Measurements from ENCODE around the gene HAX1. TPM values are rescaled to one million over a fixed set of nuclear protein-coding genes. Genes with fewer than 3 reads are reported as not detected.

The HAX1 gene
- total RNA-seq, 1 donor from 2014 or later, result 115 TPM

Other genes starting within 250 kb of the HAX1 start
- 0.13 TPM in 1 of 2 replicates, not detected in the other for gene NUP210L, start 117.6 kb upstream of the HAX1 start, total RNA-seq
- 819 and 978 TPM in 2 replicates for gene TPM3, start 80.5 kb upstream of the HAX1 start, total RNA-seq
- gene CFAP141, start 66.3 kb upstream of the HAX1 start, total RNA-seq, result not detected in 2 replicates
- gene UBAP2L, start 51.7 kb upstream of the HAX1 start, total RNA-seq, result 96.7 and 97.1 TPM in 2 replicates
- not detected in 2 replicates for gene AQP10, start 48.5 kb downstream of the HAX1 start, total RNA-seq
- 44.0 and 46.9 TPM in 2 replicates for gene ATP8B2, start 52.9 kb downstream of the HAX1 start, total RNA-seq
- 1.6 and 5.4 TPM in 2 replicates for gene IL6R, start 132.7 kb downstream of the HAX1 start, total RNA-seq
- gene TDRD10, start 229.6 kb downstream of the HAX1 start, total RNA-seq, result not detected in 2 replicates
- gene SHE, start 229.8 kb downstream of the HAX1 start, total RNA-seq, result not detected in 2 replicates